Endodermal cell (in vitro differentiated cells): ENCODE measurements around the gene TSNAXIP1. TPM values are rescaled to one million over a fixed set of nuclear protein-coding genes. Genes with fewer than 3 reads are reported as not detected.

Source experiments
- DNase-seq: peaks from one replicate; pipeline ENCODE4 v3.0.0-alpha.2; 2017
- H3K27ac ChIP-seq: 2 replicates; pipeline ENCODE4 v1.5.1; 2013; ENCODE audit warnings: mild to moderate bottlenecking, low read depth, low read length, moderate library complexity
- H3K27me3 ChIP-seq: 2 replicates; pipeline ENCODE4 v1.6.1; 2013; ENCODE audit warnings: mild to moderate bottlenecking, low read length, moderate library complexity; ENCODE audit not compliant: insufficient read depth, control insufficient read depth, poor library complexity, severe bottlenecking
- H3K36me3 ChIP-seq: 2 replicates; pipeline ENCODE4 v1.7.0; 2013; ENCODE audit warnings: mild to moderate bottlenecking, low read length, moderate library complexity; ENCODE audit not compliant: control insufficient read depth, insufficient read depth
- H3K4me1 ChIP-seq: one replicate; pipeline ENCODE4 v1.7.0; 2013; ENCODE audit warnings: low read length; ENCODE audit not compliant: control insufficient read depth, insufficient read depth
- H3K4me3 ChIP-seq: 2 replicates; pipeline ENCODE4 v1.5.1; 2013; ENCODE audit warnings: mild to moderate bottlenecking, low read length, moderate library complexity
- H3K9ac ChIP-seq: 2 replicates; pipeline ENCODE4 v1.6.1; 2013; ENCODE audit warnings: mild to moderate bottlenecking, low read length, moderate library complexity; ENCODE audit not compliant: poor library complexity, severe bottlenecking; ENCODE audit errors: extremely low read depth
- H3K9me3 ChIP-seq: 2 replicates; pipeline ENCODE4 v1.6.1; 2013; ENCODE audit warnings: mild to moderate bottlenecking, low read length, moderate library complexity; ENCODE audit not compliant: control insufficient read depth
- H3K27ac Mint-ChIP-seq: 2 replicates; pipeline ENCODE4 v1.8.0; 2020; ENCODE audit warnings: mixed read lengths
- H3K27me3 Mint-ChIP-seq: 2 replicates; pipeline ENCODE4 v1.8.0; 2021; ENCODE audit warnings: mild to moderate bottlenecking, mixed read lengths; ENCODE audit not compliant: insufficient read depth
- H3K36me3 Mint-ChIP-seq: 2 replicates; pipeline ENCODE4 v1.8.0; 2020; ENCODE audit warnings: low read depth, mixed read lengths
- H3K4me1 Mint-ChIP-seq: 2 replicates; pipeline ENCODE4 v1.8.0; 2020; ENCODE audit warnings: mixed read lengths
- H3K4me3 Mint-ChIP-seq: 2 replicates; pipeline ENCODE4 v1.8.0; 2020; ENCODE audit warnings: mild to moderate bottlenecking, moderate library complexity, mixed read lengths
- H3K9me3 Mint-ChIP-seq: 2 replicates; pipeline ENCODE4 v1.8.0; 2020; ENCODE audit warnings: mild to moderate bottlenecking, mixed read lengths
- WGBS, 2 experiments: methylation state at CpG; one replicate each; pipeline versions ENCODE4 v1.1.5 to v1.1.7; 2013; ENCODE audit warnings: missing lambda C conversion rate in 2 of 2, mixed read lengths in 1 of 2; ENCODE audit not compliant: insufficient coverage in 1 of 2, insufficient read length in 1 of 2; 5-methylcytosine and 5-hydroxymethylcytosine counted together
- total RNA-seq, 2 donors: library from RNA; stranded (reverse); fragmentation: NEBNext Ultra II Directional in 1 of 2; extraction: Animal tissue kit (Norgen Biotek cat#: 25700) in 1 of 2; gene quantifications; 2 replicates in 1 of 2; 3 replicates in 1 of 2; pipeline ENCODE4 v1.2.1, GENCODE V29; 2021
- TF ChIP-seq, protein P1 (sequence below): fragments of 200-600 bp; sonication (generic); conservative IDR thresholded peaks from 2 replicates; pipeline ENCODE4 v1.5.0; 2021; ENCODE audit warnings: antibody characterized with exemption, mild to moderate bottlenecking

The TSNAXIP1 gene
- total RNA-seq, 2 donors from 2014 or later: 2.8 to 3.2 TPM

DNA sequence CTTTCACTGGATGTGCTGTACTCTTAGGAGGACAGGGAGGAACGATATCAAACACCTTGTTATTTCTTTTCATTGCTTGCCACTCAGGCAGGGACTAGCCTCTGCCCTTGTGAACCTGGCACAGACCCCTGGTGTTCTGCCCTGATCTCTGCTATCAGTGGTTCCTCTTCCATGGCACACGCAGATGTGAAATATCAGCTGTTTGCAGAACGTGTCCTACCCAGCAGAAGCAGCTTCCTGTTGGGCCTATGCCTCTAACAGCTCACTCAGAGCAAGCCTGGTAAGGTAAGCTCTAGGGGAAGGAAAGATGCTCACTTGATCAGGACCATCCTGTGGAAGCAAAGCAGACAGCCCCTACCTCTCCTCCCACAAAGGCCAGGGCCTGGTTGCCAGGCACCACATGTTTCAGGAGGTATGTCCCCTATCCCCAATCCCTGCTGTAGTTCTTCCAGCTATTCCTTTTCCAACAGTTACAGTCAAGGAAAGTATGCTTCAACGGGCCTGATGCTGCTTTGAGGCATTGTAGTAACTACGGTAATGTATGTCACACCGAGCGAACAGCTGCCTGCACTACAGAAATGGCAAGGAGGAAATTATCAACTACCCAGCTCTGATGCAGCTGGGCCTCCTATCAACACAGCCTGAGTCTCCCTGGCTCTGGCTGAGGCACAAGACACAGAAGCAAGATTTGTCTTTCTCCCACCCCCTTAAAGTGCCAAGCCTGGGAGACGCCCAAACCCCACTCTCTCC, 46.3 kb upstream of the TSNAXIP1 start:
- H3K4me3 Mint-ChIP-seq: no peak overlapping the region

DNA sequence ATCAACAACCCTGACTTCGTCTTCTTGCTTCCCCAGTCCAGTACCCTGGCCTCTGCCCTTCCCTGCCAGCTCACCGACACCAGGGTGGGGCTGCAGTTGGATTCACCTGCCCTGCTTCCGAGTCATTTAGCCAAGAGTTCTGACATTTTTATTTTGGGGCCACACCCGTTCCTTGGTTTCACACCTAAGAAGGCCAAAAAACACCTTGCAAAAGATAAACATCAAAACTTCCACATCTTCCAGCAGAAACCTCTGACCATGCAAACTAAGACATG, 45.8 kb upstream of the TSNAXIP1 start:
- Histone ChIP-seq H3K4me3 (no peak overlapping the region), H3K4me1 (no peaks in the 10 kb centered on the region), H3K9me3 (no peaks in the 10 kb centered on the region), H3K27ac (no peak overlapping the region), H3K27me3 (no peaks in the 10 kb centered on the region), H3K36me3 (no peaks in the 10 kb centered on the region), H3K9ac (no peak overlapping the region)
- Mint-ChIP-seq H3K27me3 (no peaks in the 10 kb centered on the region), H3K9me3 (no peaks in the 10 kb centered on the region), H3K4me3 (no peak overlapping the region), H3K4me1 (no peaks in the 10 kb centered on the region), H3K36me3 (peaks cover 8% of the 10 kb centered on the region), H3K27ac (no peak overlapping the region)
- 93 to 100% methylated on average over 3 to 4 of the region's 4 CpGs for WGBS, 2 experiments
- TF ChIP-seq, protein P1, sequence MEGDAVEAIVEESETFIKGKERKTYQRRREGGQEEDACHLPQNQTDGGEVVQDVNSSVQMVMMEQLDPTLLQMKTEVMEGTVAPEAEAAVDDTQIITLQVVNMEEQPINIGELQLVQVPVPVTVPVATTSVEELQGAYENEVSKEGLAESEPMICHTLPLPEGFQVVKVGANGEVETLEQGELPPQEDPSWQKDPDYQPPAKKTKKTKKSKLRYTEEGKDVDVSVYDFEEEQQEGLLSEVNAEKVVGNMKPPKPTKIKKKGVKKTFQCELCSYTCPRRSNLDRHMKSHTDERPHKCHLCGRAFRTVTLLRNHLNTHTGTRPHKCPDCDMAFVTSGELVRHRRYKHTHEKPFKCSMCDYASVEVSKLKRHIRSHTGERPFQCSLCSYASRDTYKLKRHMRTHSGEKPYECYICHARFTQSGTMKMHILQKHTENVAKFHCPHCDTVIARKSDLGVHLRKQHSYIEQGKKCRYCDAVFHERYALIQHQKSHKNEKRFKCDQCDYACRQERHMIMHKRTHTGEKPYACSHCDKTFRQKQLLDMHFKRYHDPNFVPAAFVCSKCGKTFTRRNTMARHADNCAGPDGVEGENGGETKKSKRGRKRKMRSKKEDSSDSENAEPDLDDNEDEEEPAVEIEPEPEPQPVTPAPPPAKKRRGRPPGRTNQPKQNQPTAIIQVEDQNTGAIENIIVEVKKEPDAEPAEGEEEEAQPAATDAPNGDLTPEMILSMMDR: no peak
- DNase-seq: no peak

More for the DNA sequence above, 46.3 kb upstream of the TSNAXIP1 start:
- TF ChIP-seq, protein P1: no peak
- H3K4me1 ChIP-seq: no peaks in the 10 kb centered on the region
- Mint-ChIP-seq H3K27ac (no peak overlapping the region), H3K4me1 (no peaks in the 10 kb centered on the region), H3K9me3 (no peaks in the 10 kb centered on the region), H3K36me3 (peaks cover 7% of the 10 kb centered on the region), H3K27me3 (no peaks in the 10 kb centered on the region)
- no peaks in the 10 kb centered on the region for H3K36me3 ChIP-seq
- DNase-seq: no peak
- H3K4me3 ChIP-seq: no peak overlapping the region
- 95% methylated on average over 5 to 8 of the region's 8 CpGs for WGBS, 2 experiments
- H3K27me3 ChIP-seq: no peaks in the 10 kb centered on the region
- no peak overlapping the region for H3K9ac ChIP-seq
- no peak overlapping the region for H3K27ac ChIP-seq
- H3K9me3 ChIP-seq: no peaks in the 10 kb centered on the region

DNA sequence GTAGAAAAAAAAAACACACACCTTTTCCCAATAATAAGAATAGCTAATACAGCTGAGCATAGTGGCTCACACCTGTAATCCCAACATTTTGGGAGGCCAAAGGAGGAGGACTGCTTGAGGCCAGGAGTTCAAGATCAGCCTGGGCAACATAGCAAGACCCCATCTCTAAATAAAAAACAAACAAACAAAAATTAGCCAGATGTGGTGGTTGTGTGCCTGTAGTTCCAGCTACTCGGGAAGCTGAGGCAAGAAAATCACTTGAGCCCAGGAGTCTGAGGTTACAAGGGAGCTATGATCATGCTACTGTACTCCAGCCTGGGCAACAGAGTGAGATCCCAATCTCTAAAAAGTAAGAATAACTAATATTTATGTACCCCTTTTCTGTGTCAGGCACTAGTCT, 44.8 kb upstream of the TSNAXIP1 start:
- Mint-ChIP-seq H3K4me3 (no peak overlapping the region), H3K4me1 (no peaks in the 10 kb centered on the region), H3K27me3 (no peaks in the 10 kb centered on the region), H3K9me3 (no peaks in the 10 kb centered on the region), H3K36me3 (peaks cover 14% of the 10 kb centered on the region), H3K27ac (no peak overlapping the region)
- Histone ChIP-seq H3K4me3 (no peak overlapping the region), H3K27me3 (no peaks in the 10 kb centered on the region), H3K27ac (no peak overlapping the region), H3K9ac (no peak overlapping the region), H3K9me3 (no peaks in the 10 kb centered on the region), H3K36me3 (no peaks in the 10 kb centered on the region), H3K4me1 (no peaks in the 10 kb centered on the region)
- TF ChIP-seq, protein P1: no peak
- WGBS, 2 experiments: 96 to 100% methylated on average over 1 of the region's 1 CpG
- no peak for DNase-seq
